Neural crest cell (in vitro differentiated cells): ENCODE measurements around the gene ARID5A. TPM values are rescaled to one million over a fixed set of nuclear protein-coding genes. Genes with fewer than 3 reads are reported as not detected.

Source experiments
- DNase-seq: peaks from one replicate; pipeline ENCODE4 v3.0.0; 2021; ENCODE audit warnings: low read depth, mixed read lengths, low spot score
- H3K27ac Mint-ChIP-seq: one replicate; pipeline ENCODE4 v1.8.0; 2021; ENCODE audit warnings: mild to moderate bottlenecking, mixed read lengths; ENCODE audit not compliant: unreplicated experiment
- H3K27me3 Mint-ChIP-seq: 2 replicates; pipeline ENCODE4 v1.8.0; 2021; ENCODE audit warnings: low read depth, mild to moderate bottlenecking, mixed read lengths
- H3K36me3 Mint-ChIP-seq: 2 replicates; pipeline ENCODE4 v1.8.0; 2021; ENCODE audit warnings: low read depth, mild to moderate bottlenecking, mixed read lengths
- H3K4me1 Mint-ChIP-seq: 2 replicates; pipeline ENCODE4 v1.8.0; 2021; ENCODE audit warnings: mixed read lengths
- H3K4me3 Mint-ChIP-seq: one replicate; pipeline ENCODE4 v1.8.0; 2021; ENCODE audit warnings: mild to moderate bottlenecking, mixed read lengths
- H3K9me3 Mint-ChIP-seq: 2 replicates; pipeline ENCODE4 v1.8.0; 2021; ENCODE audit warnings: mixed read lengths
- CTCF ChIP-seq: fragments of 200-600 bp; sonication (generic); conservative IDR thresholded peaks from 2 replicates; pipeline ENCODE4 v1.5.0; 2021; ENCODE audit warnings: antibody characterized with exemption, mild to moderate bottlenecking
- total RNA-seq: library from RNA; stranded (reverse); gene quantifications from 2 replicates; pipeline ENCODE4 v1.2.1, GENCODE V29; 2021

Gene ARID5A
- total RNA-seq, 1 donor from 2014 or later = 12.0 TPM

- H3K27ac Mint-ChIP-seq = no peak overlapping the region
- no peak for DNase-seq
- no peak for TF ChIP-seq CTCF
- H3K4me1 Mint-ChIP-seq = peaks cover 11% of the 10 kb centered on the region
- H3K36me3 Mint-ChIP-seq = peaks cover 3% of the 10 kb centered on the region
- peaks cover 6% of the 10 kb centered on the region for H3K27me3 Mint-ChIP-seq
- no peak overlapping the region for H3K4me3 Mint-ChIP-seq
- H3K9me3 Mint-ChIP-seq = peaks cover 7% of the 10 kb centered on the region
These were observed 24.2 kb upstream of the ARID5A start for GRCh38 chr2:96512341-96512740.

- Mint-ChIP-seq H3K36me3 (peaks cover 3% of the 10 kb centered on the region), H3K27ac (no peak overlapping the region), H3K27me3 (peaks cover 3% of the 10 kb centered on the region), H3K9me3 (peaks cover 12% of the 10 kb centered on the region), H3K4me1 (no peaks in the 10 kb centered on the region), H3K4me3 (no peak overlapping the region)
- TF ChIP-seq CTCF = no peak
- DNase-seq = no peak
These were observed 22.0 kb upstream of the ARID5A start for GRCh38 chr2:96514521-96514920.

- TF ChIP-seq CTCF = no peak
- peaks cover 3% of the 10 kb centered on the region for H3K36me3 Mint-ChIP-seq
- H3K9me3 Mint-ChIP-seq = peaks cover 12% of the 10 kb centered on the region
- no peak overlapping the region for H3K4me3 Mint-ChIP-seq
- H3K27ac Mint-ChIP-seq = no peak overlapping the region
- no peaks in the 10 kb centered on the region for H3K4me1 Mint-ChIP-seq
- DNase-seq = no peak
- no peaks in the 10 kb centered on the region for H3K27me3 Mint-ChIP-seq
These were observed 19.5 kb upstream of the ARID5A start for GRCh38 chr2:96517079-96517478.

- peaks cover 3% of the 10 kb centered on the region for H3K36me3 Mint-ChIP-seq
- DNase-seq = no peak
- no peak for TF ChIP-seq CTCF
- no peaks in the 10 kb centered on the region for H3K27me3 Mint-ChIP-seq
- H3K27ac Mint-ChIP-seq = no peak overlapping the region
- H3K4me1 Mint-ChIP-seq = no peaks in the 10 kb centered on the region
- H3K4me3 Mint-ChIP-seq = no peak overlapping the region
- H3K9me3 Mint-ChIP-seq = peaks cover 12% of the 10 kb centered on the region
These were observed 16.3 kb upstream of the ARID5A start for GRCh38 chr2:96520231-96520630.

GRCh38 chr2:96520697-96521096, 15.9 kb upstream of the ARID5A start:
- no peak for DNase-seq
- no peak for TF ChIP-seq CTCF
- peaks cover 12% of the 10 kb centered on the region for H3K9me3 Mint-ChIP-seq
- H3K27ac Mint-ChIP-seq = no peak overlapping the region
- H3K4me3 Mint-ChIP-seq = no peak overlapping the region
- no peaks in the 10 kb centered on the region for H3K27me3 Mint-ChIP-seq
- no peaks in the 10 kb centered on the region for H3K4me1 Mint-ChIP-seq
- peaks cover 3% of the 10 kb centered on the region for H3K36me3 Mint-ChIP-seq

GRCh38 chr2:96521219-96521618, 15.3 kb upstream of the ARID5A start:
- no peaks in the 10 kb centered on the region for H3K27me3 Mint-ChIP-seq
- H3K36me3 Mint-ChIP-seq = peaks cover 3% of the 10 kb centered on the region
- no peak overlapping the region for H3K27ac Mint-ChIP-seq
- H3K4me1 Mint-ChIP-seq = no peaks in the 10 kb centered on the region
- DNase-seq = no peak
- H3K9me3 Mint-ChIP-seq = peaks cover 12% of the 10 kb centered on the region
- H3K4me3 Mint-ChIP-seq = no peak overlapping the region
- TF ChIP-seq CTCF = no peak
